ENCODE results near the gene FGF2.

DNA sequence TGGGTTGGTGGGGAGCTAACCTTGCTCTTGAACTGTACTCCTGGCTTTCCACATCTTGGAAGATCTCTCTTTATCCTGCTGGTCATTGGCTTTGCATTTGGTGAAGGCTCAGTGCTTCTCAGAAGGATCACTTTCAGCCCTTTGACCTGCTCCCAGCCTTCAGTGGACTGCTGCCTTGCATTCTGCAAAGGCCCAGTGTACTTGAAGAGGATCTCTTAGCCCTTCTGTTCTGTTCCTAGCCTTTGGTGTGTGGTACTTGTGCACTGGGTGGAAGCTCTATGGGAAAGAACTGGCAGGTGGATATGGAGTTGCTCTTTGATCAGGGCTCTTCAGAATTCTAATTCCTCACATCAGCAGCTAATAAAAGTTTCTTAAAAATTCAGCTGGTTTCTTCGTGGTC lies 46.5 kb downstream of the FGF2 start:
- TF ChIP-seq, protein P1, sequence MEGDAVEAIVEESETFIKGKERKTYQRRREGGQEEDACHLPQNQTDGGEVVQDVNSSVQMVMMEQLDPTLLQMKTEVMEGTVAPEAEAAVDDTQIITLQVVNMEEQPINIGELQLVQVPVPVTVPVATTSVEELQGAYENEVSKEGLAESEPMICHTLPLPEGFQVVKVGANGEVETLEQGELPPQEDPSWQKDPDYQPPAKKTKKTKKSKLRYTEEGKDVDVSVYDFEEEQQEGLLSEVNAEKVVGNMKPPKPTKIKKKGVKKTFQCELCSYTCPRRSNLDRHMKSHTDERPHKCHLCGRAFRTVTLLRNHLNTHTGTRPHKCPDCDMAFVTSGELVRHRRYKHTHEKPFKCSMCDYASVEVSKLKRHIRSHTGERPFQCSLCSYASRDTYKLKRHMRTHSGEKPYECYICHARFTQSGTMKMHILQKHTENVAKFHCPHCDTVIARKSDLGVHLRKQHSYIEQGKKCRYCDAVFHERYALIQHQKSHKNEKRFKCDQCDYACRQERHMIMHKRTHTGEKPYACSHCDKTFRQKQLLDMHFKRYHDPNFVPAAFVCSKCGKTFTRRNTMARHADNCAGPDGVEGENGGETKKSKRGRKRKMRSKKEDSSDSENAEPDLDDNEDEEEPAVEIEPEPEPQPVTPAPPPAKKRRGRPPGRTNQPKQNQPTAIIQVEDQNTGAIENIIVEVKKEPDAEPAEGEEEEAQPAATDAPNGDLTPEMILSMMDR (IDR thresholded peaks at IDR 0.05): no peak
- no peak for TF ChIP-seq ZFX (IDR thresholded peaks at IDR 0.05; ENCODE audit: borderline replicate concordance)
